H1 (cell line): ENCODE data around the gene TAS2R46. TPM values are rescaled to one million over a fixed set of nuclear protein-coding genes. Genes with fewer than 3 reads are reported as not detected.

ENCODE experiments used
- BRCA1 ChIP-seq: IDR thresholded peaks from 2 replicates; pipeline ENCODE4 v1.6.1; 2012; ENCODE audit warnings: low read depth, low read length, improper control_type of control experiment
- EZH2 ChIP-seq: fragments of 200-600 bp; sonication (generic); IDR thresholded peaks from 2 replicates; pipeline ENCODE4 v1.7.1; 2012; ENCODE audit warnings: low read depth, mild to moderate bottlenecking, moderate library complexity, low read length, inconsistent platforms; ENCODE audit not compliant: severe bottlenecking
- polyA plus RNA-seq, 7 experiments: library from polyadenylated mRNA; depleted of rRNA in 3 of 7; stranded (reverse) in 5 of 7; unstranded in 2 of 7; fragments of >200 nt in 5 of 7; fragments of 200-250 nt in 2 of 7; gene quantifications; 1 replicate in 5 of 7; 2 replicates in 1 of 7; 4 replicates in 1 of 7; pipeline versions ENCODE4 v1.2.1 to v1.2.3, GENCODE V29; 2011 to 2013; ENCODE audit warnings: missing spikeins in 2 of 7, mixed read lengths in 2 of 7
- total RNA-seq: library from RNA; stranded (reverse); fragmentation: NEBNext Ultra II Directional; extraction: Animal tissue kit (Norgen Biotek cat#: 25700); gene quantifications from 2 replicates; pipeline ENCODE4 v1.2.1, GENCODE V29; 2021

Gene TAS2R46
- total and polyA plus RNA-seq, 2 of the 8 experiments (the other 6 are each of a cell fraction or from before 2014, with no cell fraction given) = 0.14 TPM; not detected in 1

- TF ChIP-seq EZH2 (no peak), BRCA1 (no peak)
- TF ChIP-seq, all 59 proteins: peak for 0
Observed at GRCh38 chr12:11089246-11089645, 27.2 kb upstream of the TAS2R46 start (continued).
